ENCODE measurements around the gene AIP. TPM values are rescaled to one million over a fixed set of nuclear protein-coding genes. Genes with fewer than 3 reads are reported as not detected.
"Not testable (repeated sequence)": the region's sequence is repeated elsewhere in the genome, so short reads cannot be mapped to it uniquely, and the experiment has no call there.

The AIP gene
- total RNA-seq, 2 donors from 2014 or later: 64.8 to 76.9 TPM

DNA sequence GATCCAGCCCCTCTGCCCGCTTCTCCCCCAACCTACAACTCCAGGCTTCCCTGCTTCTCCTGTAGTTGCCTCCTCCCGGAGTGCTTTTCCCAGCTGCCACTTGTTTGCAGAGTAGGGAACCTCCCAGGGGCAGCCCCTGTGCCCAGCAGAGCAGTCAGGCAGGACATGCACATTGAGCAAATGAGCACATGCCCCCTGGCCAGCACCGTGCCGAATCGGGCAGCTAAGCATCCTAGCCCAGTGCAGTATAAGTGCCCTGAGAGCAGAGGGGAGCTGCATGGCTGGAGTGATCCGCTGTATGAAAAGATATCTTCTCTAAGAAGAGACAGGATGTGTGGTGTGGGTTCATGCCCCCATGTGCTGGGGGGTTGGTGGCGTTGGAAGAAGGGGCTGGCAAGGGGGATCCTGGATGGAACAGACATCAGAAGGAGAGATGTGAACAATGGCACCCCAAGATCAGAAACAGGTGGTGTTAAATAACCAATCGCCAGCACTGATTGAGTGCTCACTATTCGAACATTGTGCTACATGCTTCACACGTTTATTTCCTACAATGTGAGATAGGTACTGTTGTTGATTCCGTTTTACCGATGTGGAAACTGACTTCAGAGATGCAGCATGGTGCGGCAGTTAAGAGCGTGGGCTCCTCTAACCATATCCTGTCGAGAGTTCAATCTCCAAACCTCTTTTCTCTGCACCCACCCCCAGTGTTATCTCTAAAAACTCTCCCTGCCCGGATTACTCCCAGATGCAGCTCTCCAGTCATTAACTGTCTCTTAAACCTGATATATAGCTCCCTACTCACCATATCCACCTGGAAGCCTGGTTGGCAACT lies 1.2 kb downstream of the AIP start:
- Histone ChIP-seq H3K4me1 (ENCODE audit: control insufficient read depth in 1 of 2, low read depth in 2 of 2) (peaks cover 18 to 27% of the 10 kb centered on the region in 2 donors), H3K36me3 (peaks cover 4% of the 10 kb centered on the region), H3K27me3 (replicated peaks; ENCODE audit: insufficient read depth) (no peaks in the 10 kb centered on the region), H3K27ac (peak overlapping the region in 1 of 2 donors; percentile 75), H3K4me3 (peak overlapping the region; percentile 72), H3K9me3 (no peaks in the 10 kb centered on the region)
- ATAC-seq (ENCODE audit: insufficient number of reproducible peaks, low FRiP score, low read depth) (no peak), DNase-seq (ENCODE audit: low spot score) (no peak)
- TF ChIP-seq CTCF (IDR thresholded peaks at IDR 0.05): no peak

DNA sequence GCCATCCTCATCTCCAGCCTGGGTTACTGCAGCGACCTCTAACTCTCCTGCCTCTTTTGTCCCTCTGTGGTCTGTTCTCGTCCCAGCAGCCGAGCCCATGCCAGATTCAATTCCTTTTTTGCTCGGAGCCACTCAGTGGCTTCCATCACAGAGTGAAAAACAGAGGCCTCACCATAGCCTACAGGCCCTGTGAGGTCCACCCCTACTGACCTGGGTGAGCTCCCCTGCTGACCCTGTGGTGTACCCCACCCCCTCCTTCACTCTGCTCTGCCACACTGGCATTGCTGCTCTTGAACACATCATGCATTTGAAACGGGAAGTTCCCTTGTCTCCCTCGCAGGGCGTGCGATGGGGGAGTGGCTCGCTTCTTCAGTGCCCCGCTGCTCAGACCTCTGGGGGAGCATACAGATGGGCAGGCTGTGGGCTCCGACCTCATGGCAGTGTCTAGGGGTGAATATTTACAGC lies 2.1 kb downstream of the AIP start:
- H3K27ac ChIP-seq: no peak overlapping the region
- H3K9me3 ChIP-seq: no peaks in the 10 kb centered on the region
- TF ChIP-seq CTCF (IDR thresholded peaks at IDR 0.05): no peak
- no peak for ATAC-seq (ENCODE audit: insufficient number of reproducible peaks, low FRiP score, low read depth)
- peak overlapping the region; percentile 7 for H3K4me3 ChIP-seq
- peaks cover 18 to 27% of the 10 kb centered on the region in 2 donors for H3K4me1 ChIP-seq (ENCODE audit: control insufficient read depth in 1 of 2, low read depth in 2 of 2)
- DNase-seq (ENCODE audit: low spot score): no peak
- no peaks in the 10 kb centered on the region for H3K27me3 ChIP-seq (replicated peaks; ENCODE audit: insufficient read depth)
- peaks cover 4% of the 10 kb centered on the region for H3K36me3 ChIP-seq

GRCh38 chr11:67485873-67486361 lies 3.1 kb downstream of the AIP start:
- H3K9me3 ChIP-seq; H3K27ac ChIP-seq; H3K27me3 ChIP-seq (replicated peaks; ENCODE audit: insufficient read depth); H3K4me3 ChIP-seq; ATAC-seq (ENCODE audit: insufficient number of reproducible peaks, low FRiP score, low read depth); DNase-seq (ENCODE audit: low spot score): not testable (repeated sequence)
- H3K4me1 ChIP-seq (ENCODE audit: control insufficient read depth in 1 of 2, low read depth in 2 of 2): peaks cover 18 to 27% of the 10 kb centered on the region in 2 donors
- peaks cover 13% of the 10 kb centered on the region for H3K36me3 ChIP-seq

GRCh38 chr11:67486481-67487195 lies 3.8 kb downstream of the AIP start:
- DNase-seq (ENCODE audit: low spot score) (no peak), ATAC-seq (ENCODE audit: insufficient number of reproducible peaks, low FRiP score, low read depth) (no peak)
- Histone ChIP-seq H3K36me3 (peaks cover 19% of the 10 kb centered on the region), H3K27me3 (replicated peaks; ENCODE audit: insufficient read depth) (no peaks in the 10 kb centered on the region), H3K27ac (no peak overlapping the region), H3K9me3 (no peaks in the 10 kb centered on the region), H3K4me1 (ENCODE audit: control insufficient read depth in 1 of 2, low read depth in 2 of 2) (peaks cover 18 to 27% of the 10 kb centered on the region in 2 donors), H3K4me3 (no peak overlapping the region)
- no peak for TF ChIP-seq CTCF (IDR thresholded peaks at IDR 0.05)

GRCh38 chr11:67489203-67489884 lies 6.5 kb downstream of the AIP start:
- H3K4me3 ChIP-seq: no peak overlapping the region
- H3K4me1 ChIP-seq (ENCODE audit: control insufficient read depth in 1 of 2, low read depth in 2 of 2): peaks cover 7 to 10% of the 10 kb centered on the region in 2 donors
- no peak for TF ChIP-seq CTCF (IDR thresholded peaks at IDR 0.05)
- ATAC-seq (ENCODE audit: insufficient number of reproducible peaks, low FRiP score, low read depth): no peak
- no peaks in the 10 kb centered on the region for H3K27me3 ChIP-seq (replicated peaks; ENCODE audit: insufficient read depth)
- no peak overlapping the region for H3K27ac ChIP-seq
- DNase-seq (ENCODE audit: low spot score): no peak
- peaks cover 40% of the 10 kb centered on the region for H3K36me3 ChIP-seq
- no peaks in the 10 kb centered on the region for H3K9me3 ChIP-seq
